Retinal pigment epithelial cell (primary cell): Measurements from ENCODE around the gene GRIP2.

Experiments
- DNase-seq: peaks from one replicate; pipeline ENCODE4 v3.0.0-alpha.2; 2010; ENCODE audit warnings: low read depth
- H3K4me3 ChIP-seq: 2 replicates; pipeline ENCODE4 v1.5.1; 2011; ENCODE audit warnings: mild to moderate bottlenecking, low read length, control low read depth, moderate library complexity
- CTCF ChIP-seq: conservative IDR thresholded peaks from 2 replicates; pipeline ENCODE4 v1.5.1; 2011; ENCODE audit warnings: low read depth, low read length, control low read depth, inconsistent platforms

The GRIP2 gene

GRCh38 chr3:14536055-14536815, 3.9 kb downstream of the GRIP2 start:
- no peak for TF ChIP-seq CTCF
- H3K4me3 ChIP-seq, result no peak overlapping the region
- DNase-seq, result no peak

DNA sequence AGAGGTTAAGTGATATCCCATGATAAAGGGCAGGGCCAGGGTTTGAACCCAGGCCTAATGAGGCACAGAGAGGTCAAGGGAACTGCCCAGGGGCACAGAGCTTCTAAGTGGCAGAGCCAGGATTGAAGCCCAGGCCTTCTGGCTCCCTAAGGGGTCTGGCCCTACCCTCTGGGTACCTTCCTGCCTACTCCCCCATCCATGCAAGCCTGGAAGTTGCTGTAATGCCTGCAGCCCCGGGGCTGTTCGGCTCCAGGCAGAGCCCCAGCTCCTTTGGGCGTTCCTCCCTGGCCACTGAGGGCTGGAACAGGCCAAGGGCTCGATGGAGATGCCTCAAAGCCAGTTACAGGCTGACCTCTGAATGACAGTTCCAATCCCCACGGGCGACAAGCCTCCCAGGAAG, 4.5 kb downstream of the GRIP2 start:
- H3K4me3 ChIP-seq, result no peak overlapping the region
- TF ChIP-seq CTCF, result no peak
- no peak for DNase-seq

DNA sequence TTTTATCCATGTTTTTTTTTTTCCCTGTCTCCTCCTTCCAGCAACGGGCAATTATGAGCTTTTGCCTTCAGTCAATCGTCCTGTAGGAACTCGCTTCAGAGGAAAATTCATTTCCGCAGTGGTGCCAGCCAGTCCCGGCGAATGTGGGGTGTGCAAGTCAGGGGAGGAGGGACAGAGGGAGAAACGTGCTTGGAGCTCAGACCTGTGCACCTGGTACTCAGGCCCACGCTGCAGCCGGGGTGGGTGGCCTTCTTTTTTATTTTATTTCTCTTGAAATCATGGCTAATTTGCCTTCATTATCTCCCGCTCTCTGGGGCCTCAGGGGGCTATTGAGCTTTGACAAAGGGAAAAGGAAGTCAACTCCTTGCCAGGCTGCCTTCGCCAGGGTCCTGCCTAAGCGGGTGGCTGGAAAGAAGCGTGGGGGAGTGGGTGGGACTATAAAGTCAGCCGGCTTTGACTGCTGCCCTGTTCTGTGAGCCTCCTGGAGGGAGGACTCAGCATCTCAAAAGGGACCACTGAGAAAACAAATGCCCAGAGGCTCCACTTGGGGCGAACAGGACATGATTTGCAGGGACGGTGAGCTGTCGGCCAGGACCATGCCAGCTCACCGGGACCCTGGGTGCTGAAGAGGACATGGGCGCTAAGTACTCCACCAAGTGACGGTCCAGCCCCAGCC, 5.5 kb downstream of the GRIP2 start:
- TF ChIP-seq CTCF, result no peak
- H3K4me3 ChIP-seq, result no peak overlapping the region
- DNase-seq, result no peak

- H3K4me3 ChIP-seq, result no peak overlapping the region
- no peak for TF ChIP-seq CTCF
- DNase-seq, result no peak
These were observed 6.6 kb downstream of the GRIP2 start for GRCh38 chr3:14533457-14533958.

- no peak for DNase-seq
- no peak overlapping the region for H3K4me3 ChIP-seq
- no peak for TF ChIP-seq CTCF
These were observed 7.3 kb downstream of the GRIP2 start for GRCh38 chr3:14532691-14533456.

DNA sequence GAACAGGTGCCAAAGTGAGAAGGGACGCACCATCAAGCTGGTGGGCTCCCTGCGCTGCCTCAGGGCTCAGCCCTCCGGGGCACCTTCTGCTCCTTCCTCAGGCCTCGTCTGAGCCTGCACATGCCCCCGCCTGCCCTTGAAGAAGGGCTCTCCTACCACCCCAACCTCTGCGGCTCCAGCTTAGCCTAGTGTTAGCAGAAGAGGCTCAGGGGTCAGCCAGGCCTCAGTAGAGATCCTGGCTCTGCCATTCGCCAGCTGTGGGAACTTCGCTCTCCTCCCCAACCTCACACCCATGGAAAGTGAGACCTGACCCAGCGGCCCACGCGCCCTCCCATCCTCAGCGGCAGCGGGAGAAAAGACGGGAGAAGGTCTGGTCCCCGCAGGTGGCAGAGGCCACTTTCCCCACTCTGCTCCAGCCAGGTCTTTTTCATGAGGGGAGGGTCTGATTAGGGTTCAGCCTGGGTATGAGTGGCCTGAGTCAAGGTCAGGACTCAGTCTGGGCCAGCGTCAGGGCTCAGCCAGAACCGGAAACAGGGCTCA, 8.2 kb downstream of the GRIP2 start:
- TF ChIP-seq CTCF, result no peak
- DNase-seq, result no peak
- H3K4me3 ChIP-seq, result no peak overlapping the region
